ENCODE results near the gene TOX2. TPM values are rescaled to one million over a fixed set of nuclear protein-coding genes. Genes with fewer than 3 reads are reported as not detected.

TOX2 gene
- total RNA-seq, 1 donor: 5.2 TPM

DNA sequence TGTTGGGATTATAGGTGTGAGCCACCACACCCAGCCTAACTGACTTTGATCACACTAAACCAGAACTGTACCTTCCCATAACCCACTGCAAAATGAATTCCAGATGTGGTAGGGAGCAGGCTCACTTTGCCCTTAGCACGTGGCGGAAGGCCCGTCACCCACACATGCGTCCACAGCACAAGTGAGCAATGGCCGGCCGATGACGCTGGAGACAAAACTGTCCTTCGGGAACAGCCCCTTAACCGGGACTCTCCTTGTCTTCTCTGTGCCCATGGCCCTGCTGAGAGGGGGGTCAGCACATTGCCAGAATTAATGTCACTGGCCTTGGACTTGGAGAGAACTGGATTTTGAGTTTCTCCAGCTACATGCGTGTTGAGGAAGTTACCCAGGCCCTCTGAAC lies 107.2 kb downstream of the TOX2 start:
- no peak overlapping the region for H3K4me3 ChIP-seq (ENCODE audit: low read depth, low read length)
- DNase-seq (ENCODE audit: low read depth): no peak
- no peak for TF ChIP-seq CTCF (IDR thresholded peaks at IDR 0.05; ENCODE audit: insufficient read depth, low read length)

DNA sequence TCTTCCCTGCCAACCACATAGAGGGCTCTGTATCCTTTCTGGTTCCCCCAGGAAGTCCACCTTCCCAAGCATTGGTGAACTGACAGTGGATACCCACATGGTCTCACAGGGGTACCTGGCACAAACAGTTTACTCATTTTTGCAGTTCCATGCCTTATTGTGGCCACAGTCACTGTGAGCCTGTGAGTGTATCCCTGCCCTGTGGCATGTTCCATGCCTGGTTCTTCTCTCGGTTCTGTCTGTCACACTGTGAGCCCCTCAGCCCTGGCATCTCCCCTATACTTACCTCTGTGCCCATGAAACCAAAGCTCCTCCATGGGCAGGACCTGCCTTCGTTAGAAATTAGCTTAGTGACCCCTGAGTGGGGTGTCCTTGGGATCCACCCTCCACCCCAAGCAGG lies 107.8 kb downstream of the TOX2 start:
- no peak for TF ChIP-seq CTCF (IDR thresholded peaks at IDR 0.05; ENCODE audit: insufficient read depth, low read length)
- no peak overlapping the region for H3K4me3 ChIP-seq (ENCODE audit: low read depth, low read length)
- no peak for DNase-seq (ENCODE audit: low read depth)

- no peak for TF ChIP-seq CTCF (IDR thresholded peaks at IDR 0.05; ENCODE audit: insufficient read depth, low read length)
- no peak for DNase-seq (ENCODE audit: low read depth)
- no peak overlapping the region for H3K4me3 ChIP-seq (ENCODE audit: low read depth, low read length)
Measured at GRCh38 chr20:44023515-44024371, 109.1 kb downstream of the TOX2 start.

DNA sequence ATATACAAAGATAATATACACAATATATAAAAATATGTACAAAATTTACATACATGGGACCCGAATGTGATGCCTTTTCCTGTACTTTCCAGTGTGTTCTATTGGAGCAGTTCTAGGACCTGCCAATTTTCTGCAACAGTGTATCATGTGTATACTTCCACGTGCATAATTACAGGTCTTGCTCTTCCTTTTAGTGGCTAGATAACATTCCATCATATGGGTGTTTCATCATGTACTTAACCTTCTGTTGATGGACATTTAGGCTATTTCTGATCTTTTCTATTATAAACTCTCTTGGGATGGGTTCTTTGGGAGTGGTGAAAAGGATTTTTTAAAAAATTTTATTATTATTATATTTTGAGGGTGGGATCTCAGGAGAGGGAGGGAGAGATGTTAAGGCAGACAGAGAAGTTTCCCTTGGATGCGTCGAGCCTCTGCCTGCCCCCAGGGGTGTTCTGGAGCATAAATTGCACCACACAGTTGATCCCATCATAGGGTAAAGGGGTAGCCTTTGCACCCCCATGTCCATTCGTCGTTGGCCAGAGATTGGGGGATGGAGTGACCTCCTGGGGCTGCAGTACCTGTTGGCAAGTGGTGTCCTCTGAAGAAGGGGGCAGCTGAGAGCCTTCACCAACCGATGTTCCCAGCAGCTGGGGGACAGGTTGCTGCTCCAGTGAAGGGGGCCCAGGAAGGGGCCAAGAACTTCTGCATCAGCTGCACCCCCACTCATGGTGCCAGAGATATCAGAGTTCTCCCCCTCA lies 110.3 kb downstream of the TOX2 start:
- DNase-seq (ENCODE audit: low read depth): no peak
- TF ChIP-seq CTCF (IDR thresholded peaks at IDR 0.05; ENCODE audit: insufficient read depth, low read length): no peak

GRCh38 chr20:44025756-44026155 lies 111.1 kb downstream of the TOX2 start:
- no peak for TF ChIP-seq CTCF (IDR thresholded peaks at IDR 0.05; ENCODE audit: insufficient read depth, low read length)

More for the DNA sequence above, 110.3 kb downstream of the TOX2 start:
- H3K4me3 ChIP-seq (ENCODE audit: low read depth, low read length): no peak overlapping the region

DNA sequence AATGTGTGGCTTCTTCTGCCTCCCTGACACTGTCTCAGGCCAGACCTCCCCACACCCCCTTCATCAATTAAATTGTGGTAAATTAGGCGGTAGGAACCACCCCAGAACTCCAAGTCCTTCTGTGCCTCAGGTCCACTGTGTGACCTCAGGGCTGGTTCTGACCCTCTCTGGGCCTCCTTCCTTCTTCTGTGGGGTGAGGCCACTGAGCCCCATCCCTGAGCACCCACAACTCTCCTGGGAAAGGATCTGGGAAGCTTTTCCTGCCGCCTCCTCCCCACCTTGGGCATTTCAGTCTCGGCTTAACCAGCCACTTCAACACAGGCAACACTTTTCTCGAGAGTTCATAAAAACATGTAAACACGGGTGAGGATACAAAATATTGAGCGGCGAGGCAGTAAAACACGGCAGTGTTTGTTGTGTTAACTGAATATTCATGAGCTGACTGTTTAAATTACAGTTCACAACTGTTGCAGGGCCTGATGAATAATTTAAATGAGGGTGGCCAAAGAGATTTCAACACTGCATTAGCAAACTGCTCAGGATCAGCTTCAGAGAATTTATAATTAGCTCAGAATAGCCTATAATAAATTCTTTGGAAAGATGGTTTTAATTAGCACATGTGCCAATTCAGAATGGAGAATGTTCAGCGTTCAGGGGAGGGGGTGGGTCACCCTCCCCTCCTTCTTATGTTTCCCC lies 112.1 kb downstream of the TOX2 start:
- no peak overlapping the region for H3K4me3 ChIP-seq (ENCODE audit: low read depth, low read length)
- no peak for DNase-seq (ENCODE audit: low read depth)
- no peak for TF ChIP-seq CTCF (IDR thresholded peaks at IDR 0.05; ENCODE audit: insufficient read depth, low read length)

More at GRCh38 chr20:44025756-44026155, 111.1 kb downstream of the TOX2 start:
- no peak for DNase-seq (ENCODE audit: low read depth)
- no peak overlapping the region for H3K4me3 ChIP-seq (ENCODE audit: low read depth, low read length)
